Omental fat pad (tissue), 4 donors: ENCODE results near the gene BCAR3. TPM values are rescaled to one million over a fixed set of nuclear protein-coding genes. Genes with fewer than 3 reads are reported as not detected.
A peak's percentile ranks its signal among the peaks of the same experiment; 100 is the strongest.

Experiments
- ATAC-seq: fragments of 150-250 bp; one replicate; pipeline ENCODE4 v1.9.1; 2016; ENCODE audit warnings: mild to moderate bottlenecking, moderate library complexity; ENCODE audit not compliant: low FRiP score
- DNase-seq: peaks from one replicate; pipeline ENCODE4 v3.0.0-alpha.2; 2019; ENCODE audit warnings: low spot score
- CTCF ChIP-seq, 3 donors: fragments of 450-650 bp; IDR thresholded peaks; one replicate each; pipeline ENCODE4 v1.5.1; 2016 to 2017; ENCODE audit warnings: antibody characterized with exemption in 3 of 3, mild to moderate bottlenecking in 3 of 3, moderate library complexity in 2 of 3
- total RNA-seq, 4 donors: library from RNA; depleted of rRNA; stranded (reverse); fragments of >200 nt; gene quantifications; one replicate each; pipeline ENCODE4 v1.1.0, GENCODE V29; 2016

Gene BCAR3
- total RNA-seq, 4 donors from 2014 or later = 43.7 to 73.5 (median 45.8) TPM

GRCh38 chr1:93616996-93617669 is 64.5 kb downstream of the BCAR3 start:
- DNase-seq (no peak), ATAC-seq (peak; percentile 47)
- TF ChIP-seq CTCF (IDR thresholded peaks at IDR 0.05) = no peak

- DNase-seq (no peak), ATAC-seq (peak; percentile 45)
- no peak for TF ChIP-seq CTCF (IDR thresholded peaks at IDR 0.05)
Observed at GRCh38 chr1:93616221-93616995, 65.2 kb downstream of the BCAR3 start.

GRCh38 chr1:93615582-93616150 is 66.0 kb downstream of the BCAR3 start:
- TF ChIP-seq CTCF (IDR thresholded peaks at IDR 0.05) = no peak
- no peak for ATAC-seq
- no peak for DNase-seq

- no peak for DNase-seq
- no peak for TF ChIP-seq CTCF (IDR thresholded peaks at IDR 0.05)
- ATAC-seq = no peak
Observed at GRCh38 chr1:93614986-93615581, 66.6 kb downstream of the BCAR3 start.

GRCh38 chr1:93614541-93614940 is 67.1 kb downstream of the BCAR3 start:
- no peak for ATAC-seq
- DNase-seq = no peak
- TF ChIP-seq CTCF (IDR thresholded peaks at IDR 0.05) = no peak

- ATAC-seq (peak; percentile 56), DNase-seq (no peak)
- no peak for TF ChIP-seq CTCF (IDR thresholded peaks at IDR 0.05)
Observed at GRCh38 chr1:93613898-93614297, 67.7 kb downstream of the BCAR3 start.
